DMS 273 treated with DMSO at 0.1 percent for 48 hours (cell line): Measurements from ENCODE around the gene RNASE13.
"Not testable (repeated sequence)": the region's sequence is repeated elsewhere in the genome, so short reads cannot be mapped to it uniquely, and the experiment has no call there.

Source experiments
- DNase-seq: peaks from one replicate; lab custom pipeline; 2025; lab: John Stamatoyannopoulos, UW

RNASE13 gene

DNA sequence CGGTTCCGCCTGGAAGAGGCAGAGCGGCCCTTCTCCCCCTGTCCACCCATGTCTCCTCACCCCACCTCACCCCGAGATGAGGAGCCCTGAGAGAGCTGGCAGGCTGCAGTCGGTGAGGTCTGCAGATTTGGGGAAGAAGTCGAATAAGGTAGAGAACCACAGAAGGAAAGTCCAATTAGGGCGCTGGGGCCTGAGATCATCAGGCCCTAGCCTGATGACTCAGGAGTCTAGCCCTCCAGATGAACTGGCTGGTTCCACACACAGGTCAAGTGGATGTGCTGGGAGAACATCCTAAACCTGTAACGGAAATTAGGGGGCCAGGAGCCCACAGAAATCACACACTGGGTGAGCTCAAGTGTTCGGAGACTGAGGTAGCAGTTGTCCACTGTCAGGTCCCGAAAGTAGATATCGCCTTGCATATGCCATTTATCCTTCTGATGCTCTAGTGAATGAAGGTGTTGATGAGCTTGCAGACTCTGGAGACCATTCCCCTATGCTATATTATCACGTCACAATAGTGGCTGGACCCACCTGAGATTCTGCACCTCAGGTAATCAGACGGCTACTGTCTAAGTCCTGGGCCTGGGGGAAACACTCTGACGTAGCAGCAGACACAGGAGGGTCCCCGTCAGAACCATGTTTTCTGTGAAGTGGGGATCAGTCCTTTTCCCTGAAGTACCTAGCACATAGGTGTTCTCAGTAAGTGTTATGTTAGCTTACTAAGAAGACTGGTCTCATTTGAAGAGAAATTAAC, 45.7 kb downstream of the RNASE13 start:
- no peak for DNase-seq

DNA sequence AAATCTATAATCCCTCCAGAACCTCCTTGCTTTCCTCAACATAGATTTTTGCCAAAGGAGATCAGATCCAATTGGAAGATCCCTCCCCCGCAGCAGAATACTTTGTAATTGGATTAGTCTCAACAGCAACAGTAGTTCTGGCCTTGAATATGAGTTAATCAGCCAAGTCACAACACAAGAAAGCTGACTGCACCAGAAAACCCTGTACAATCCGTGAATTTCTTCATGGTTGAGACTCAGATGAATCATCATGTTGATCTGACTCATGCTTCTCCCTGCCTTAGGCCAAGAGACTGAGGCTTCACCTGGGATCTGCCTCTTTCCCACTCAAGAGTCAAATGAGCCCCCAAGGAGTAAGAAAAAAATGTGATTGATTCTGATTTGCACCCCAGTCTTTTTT, 47.8 kb downstream of the RNASE13 start:
- no peak for DNase-seq

DNA sequence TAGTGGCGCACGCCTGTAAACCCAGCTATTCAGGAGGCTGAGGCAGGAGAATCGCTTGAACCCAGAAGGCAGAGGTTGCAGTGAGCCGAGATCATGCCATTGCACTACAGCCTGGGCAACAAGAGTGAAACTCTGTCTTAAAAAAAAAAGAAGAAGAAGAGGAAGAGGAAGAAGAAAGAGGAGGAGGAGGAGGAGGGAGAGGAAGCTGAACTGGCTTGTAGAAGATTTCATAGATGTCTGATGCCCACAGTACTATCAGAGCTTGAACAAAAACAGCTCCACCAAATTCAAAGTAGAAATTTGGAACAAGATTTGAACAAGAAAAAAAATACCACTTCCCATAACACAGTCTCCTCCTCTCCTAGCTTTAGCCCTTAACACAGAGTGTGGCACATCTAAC, 49.0 kb downstream of the RNASE13 start:
- not testable (repeated sequence) for DNase-seq
